WTC11 (cell line): ENCODE data around the gene SLC8A2. TPM values are rescaled to one million over a fixed set of nuclear protein-coding genes. Genes with fewer than 3 reads are reported as not detected.

Experiments used
- ATAC-seq: fragments of 200-7000 bp; cut with Tn5 transposase; 2 replicates; pipeline ENCODE4 v1.10.0; 2021; ENCODE audit warnings: mild to moderate bottlenecking, moderate library complexity
- CTCF ChIA-PET: fragments of 300-600 bp; sonication (Branson Sonifier 250); formaldehyde crosslinking; loops from one replicate; lab custom pipeline; 2021; ENCODE audit warnings: antibody characterized with exemption; lab: Charles Lee
- POLR2A ChIA-PET: fragments of 350-600 bp; sonication (Branson Sonifier 250); formaldehyde crosslinking; loops from one replicate; lab custom pipeline; 2021; ENCODE audit warnings: antibody characterized with exemption; lab: Charles Lee
- DNase-seq: peaks from one replicate; pipeline ENCODE4 v3.0.0; 2021; ENCODE audit warnings: low spot score
- H3K27ac Mint-ChIP-seq: 2 replicates; pipeline ENCODE4 v1.8.0; 2021; ENCODE audit warnings: mixed read lengths
- H3K27me3 Mint-ChIP-seq: 2 replicates; pipeline ENCODE4 v1.8.0; 2021; ENCODE audit warnings: low read depth, mild to moderate bottlenecking, moderate library complexity, mixed read lengths
- H3K36me3 Mint-ChIP-seq: 2 replicates; pipeline ENCODE4 v1.8.0; 2021; ENCODE audit warnings: mixed read lengths
- H3K4me1 Mint-ChIP-seq: 2 replicates; pipeline ENCODE4 v1.8.0; 2022; ENCODE audit warnings: mixed read lengths
- H3K4me3 Mint-ChIP-seq: 2 replicates; pipeline ENCODE4 v1.8.0; 2021; ENCODE audit warnings: mild to moderate bottlenecking, moderate library complexity, mixed read lengths
- H3K9me3 Mint-ChIP-seq: 2 replicates; pipeline ENCODE4 v1.8.0; 2021; ENCODE audit warnings: mixed read lengths
- CREB1 ChIP-seq: sonication (generic); formaldehyde crosslinking; IDR thresholded peaks from 2 replicates; pipeline ENCODE4 v1.8.0; 2023; ENCODE audit warnings: mild to moderate bottlenecking, missing genetic modification reagents
- CREM ChIP-seq: sonication (generic); formaldehyde crosslinking; IDR thresholded peaks from 2 replicates; pipeline ENCODE4 v1.8.1; 2022; ENCODE audit warnings: mild to moderate bottlenecking, missing genetic modification reagents, moderate library complexity
- ETV6 ChIP-seq: sonication (generic); formaldehyde crosslinking; IDR thresholded peaks from 2 replicates; pipeline ENCODE4 v1.8.1; 2022; ENCODE audit warnings: mild to moderate bottlenecking, missing genetic modification reagents
- GTF2I ChIP-seq: fragments of 250-450 bp; sonication (Bioruptor Pico); conservative IDR thresholded peaks from 2 replicates; pipeline ENCODE4 v1.4.0; 2021; ENCODE audit warnings: mild to moderate bottlenecking
- KAT7 ChIP-seq: sonication (generic); formaldehyde crosslinking; IDR thresholded peaks from 2 replicates; pipeline ENCODE4 v1.8.1; 2023; ENCODE audit warnings: missing genetic modification reagents, mild to moderate bottlenecking, borderline replicate concordance
- MYBL2 ChIP-seq: sonication (generic); formaldehyde crosslinking; IDR thresholded peaks from 2 replicates; pipeline ENCODE4 v1.8.1; 2023; ENCODE audit warnings: mild to moderate bottlenecking, moderate library complexity, missing genetic modification reagents
- PRRX2 ChIP-seq: fragments of 250-450 bp; sonication (Bioruptor Pico); IDR thresholded peaks from 2 replicates; pipeline ENCODE4 v1.8.0; 2021; ENCODE audit warnings: mild to moderate bottlenecking
- RORB ChIP-seq: fragments of 250-450 bp; sonication (Bioruptor Pico); IDR thresholded peaks from 2 replicates; pipeline ENCODE4 v1.9.0; 2021; ENCODE audit warnings: mild to moderate bottlenecking
- SP1 ChIP-seq: sonication (generic); formaldehyde crosslinking; conservative IDR thresholded peaks from 2 replicates; pipeline ENCODE4 v1.8.1; 2022; ENCODE audit warnings: missing genetic modification reagents
- ZNF396 ChIP-seq: fragments of 250-450 bp; sonication (Bioruptor Pico); IDR thresholded peaks from 2 replicates; pipeline ENCODE4 v1.8.0; 2021; ENCODE audit warnings: mild to moderate bottlenecking, moderate library complexity, borderline replicate concordance
- ZNF416 ChIP-seq: fragments of 250-450 bp; sonication (Bioruptor Pico); IDR thresholded peaks from 2 replicates; pipeline ENCODE4 v1.9.0; 2021; ENCODE audit warnings: mild to moderate bottlenecking, inconsistent platforms
- ZNF423 ChIP-seq: fragments of 250-450 bp; sonication (Bioruptor Pico); IDR thresholded peaks from 2 replicates; pipeline ENCODE4 v2.1.2; 2022; ENCODE audit warnings: mild to moderate bottlenecking, moderate library complexity
- total RNA-seq: library from RNA; stranded (reverse); gene quantifications from 3 replicates; pipeline ENCODE4 v1.2.3, GENCODE V29; 2021
- TF ChIP-seq, protein P1 (sequence below): sonication (generic); formaldehyde crosslinking; conservative IDR thresholded peaks from 2 replicates; pipeline ENCODE4 v1.8.1; 2022; ENCODE audit warnings: mild to moderate bottlenecking, missing genetic modification reagents
- TF ChIP-seq, protein P2 (sequence below): sonication (generic); formaldehyde crosslinking; IDR thresholded peaks from 2 replicates; pipeline ENCODE4 v1.8.1; 2022; ENCODE audit warnings: missing genetic modification reagents, borderline replicate concordance
- TF ChIP-seq, protein P3 (sequence below): fragments of 250-450 bp; sonication (Bioruptor Pico); IDR thresholded peaks from 2 replicates; pipeline ENCODE4 v1.9.0; 2021; ENCODE audit warnings: mild to moderate bottlenecking
- TF ChIP-seq, protein P4 (sequence below): sonication (generic); formaldehyde crosslinking; IDR thresholded peaks from 2 replicates; pipeline ENCODE4 v1.8.0; 2022; ENCODE audit warnings: mild to moderate bottlenecking, missing genetic modification reagents
- TF ChIP-seq, protein P5 (sequence below): sonication (generic); formaldehyde crosslinking; IDR thresholded peaks from 2 replicates; pipeline ENCODE4 v1.8.0; 2022; ENCODE audit warnings: mild to moderate bottlenecking, missing genetic modification reagents
- TF ChIP-seq, protein P6 (sequence below): fragments of 250-450 bp; sonication (Bioruptor Pico); IDR thresholded peaks from 2 replicates; pipeline ENCODE4 v1.8.0; 2021; ENCODE audit warnings: mild to moderate bottlenecking
- TF ChIP-seq, protein P7 (sequence below): fragments of 250-450 bp; sonication (Bioruptor Pico); IDR thresholded peaks from 2 replicates; pipeline ENCODE4 v1.9.0; 2021; ENCODE audit warnings: mild to moderate bottlenecking, borderline replicate concordance
- TF ChIP-seq, protein P8 (sequence below): fragments of 250-450 bp; sonication (Bioruptor Pico); IDR thresholded peaks from 2 replicates; pipeline ENCODE4 v1.9.0; 2021; ENCODE audit warnings: mild to moderate bottlenecking

SLC8A2 gene
- total RNA-seq, 1 experiment from 2014 or later = 6.5 TPM

DNA sequence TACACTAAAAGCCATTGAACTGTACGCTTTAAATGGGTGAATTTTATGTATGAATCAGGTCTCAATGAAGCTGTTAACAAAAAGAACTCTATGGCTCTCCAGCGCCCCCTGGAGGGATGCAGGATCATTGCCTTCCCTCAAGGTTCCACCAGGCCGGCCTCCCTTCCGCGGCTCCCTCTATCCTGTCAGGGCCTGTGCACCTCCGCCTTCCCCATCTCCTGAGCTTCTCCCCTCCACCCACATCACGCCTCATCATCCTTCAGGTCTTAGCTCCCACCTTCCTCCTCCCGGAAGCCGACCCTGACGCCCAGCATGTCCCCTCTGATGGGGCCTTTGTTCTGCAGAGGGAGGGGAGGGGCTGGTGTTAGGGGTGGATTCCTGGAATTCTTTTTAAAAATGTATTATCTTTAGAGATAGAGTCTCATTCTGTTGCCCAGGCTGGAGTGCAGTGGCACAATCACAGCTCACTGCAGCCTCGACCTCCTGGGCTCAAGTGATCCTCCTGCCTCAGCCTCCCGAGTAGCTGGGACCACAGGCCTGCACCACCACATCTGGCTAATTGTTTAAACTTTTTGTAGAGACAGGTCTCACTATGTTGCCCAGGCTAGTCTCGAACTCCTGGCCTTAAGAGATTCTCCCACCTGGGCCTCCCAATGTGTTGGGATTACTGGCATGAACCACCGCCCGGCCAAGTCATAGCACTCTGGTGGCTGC, 80.0 kb downstream of the SLC8A2 start:
- ChIA-PET CTCF (interaction anchor here (0.5 to 2.2 kb wide), 46 partner anchors 10 to 423 kb away, joined by 3 to 55 read pairs (median 6); partner anchors contain the start of genes CCDC9, DHX34, EHD2 and INAFM1), POLR2A (interaction anchor here (0.5 to 1.2 kb wide), 4 partner anchors 10 to 249 kb away, joined by 3 to 6 read pairs (median 4); partner anchors contain the start of gene DHX34)
- peak; percentile 99 for ATAC-seq
- Mint-ChIP-seq H3K4me3 (0 out of 2 replicates have a peak overlapping the region, but pooled peaks have one; percentile 21), H3K27me3 (peaks cover 14% of the 10 kb centered on the region), H3K27ac (peak overlapping the region; percentile 58), H3K4me1 (peaks cover 22% of the 10 kb centered on the region), H3K36me3 (peaks cover 26% of the 10 kb centered on the region), H3K9me3 (peaks cover 30% of the 10 kb centered on the region)
- DNase-seq = peak; percentile 91
- TF ChIP-seq CREB1 = no peak
- TF ChIP-seq, protein P1, sequence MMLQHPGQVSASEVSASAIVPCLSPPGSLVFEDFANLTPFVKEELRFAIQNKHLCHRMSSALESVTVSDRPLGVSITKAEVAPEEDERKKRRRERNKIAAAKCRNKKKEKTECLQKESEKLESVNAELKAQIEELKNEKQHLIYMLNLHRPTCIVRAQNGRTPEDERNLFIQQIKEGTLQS (CRISPR knock-in tag) = no peak
- TF ChIP-seq ETV6 (CRISPR knock-in tag) = peak; percentile 71; the same call in 1 of the 2 replicates
- TF ChIP-seq, protein P2, sequence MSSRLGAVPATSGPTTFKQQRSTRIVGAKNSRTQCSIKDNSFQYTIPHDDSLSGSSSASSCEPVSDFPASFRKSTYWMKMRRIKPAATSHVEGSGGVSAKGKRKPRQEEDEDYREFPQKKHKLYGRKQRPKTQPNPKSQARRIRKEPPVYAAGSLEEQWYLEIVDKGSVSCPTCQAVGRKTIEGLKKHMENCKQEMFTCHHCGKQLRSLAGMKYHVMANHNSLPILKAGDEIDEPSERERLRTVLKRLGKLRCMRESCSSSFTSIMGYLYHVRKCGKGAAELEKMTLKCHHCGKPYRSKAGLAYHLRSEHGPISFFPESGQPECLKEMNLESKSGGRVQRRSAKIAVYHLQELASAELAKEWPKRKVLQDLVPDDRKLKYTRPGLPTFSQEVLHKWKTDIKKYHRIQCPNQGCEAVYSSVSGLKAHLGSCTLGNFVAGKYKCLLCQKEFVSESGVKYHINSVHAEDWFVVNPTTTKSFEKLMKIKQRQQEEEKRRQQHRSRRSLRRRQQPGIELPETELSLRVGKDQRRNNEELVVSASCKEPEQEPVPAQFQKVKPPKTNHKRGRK (CRISPR knock-in tag) = no peak
- TF ChIP-seq ZNF423 (CRISPR knock-in tag) = no peak
- TF ChIP-seq CREM (CRISPR knock-in tag) = no peak
- TF ChIP-seq, protein P3, sequence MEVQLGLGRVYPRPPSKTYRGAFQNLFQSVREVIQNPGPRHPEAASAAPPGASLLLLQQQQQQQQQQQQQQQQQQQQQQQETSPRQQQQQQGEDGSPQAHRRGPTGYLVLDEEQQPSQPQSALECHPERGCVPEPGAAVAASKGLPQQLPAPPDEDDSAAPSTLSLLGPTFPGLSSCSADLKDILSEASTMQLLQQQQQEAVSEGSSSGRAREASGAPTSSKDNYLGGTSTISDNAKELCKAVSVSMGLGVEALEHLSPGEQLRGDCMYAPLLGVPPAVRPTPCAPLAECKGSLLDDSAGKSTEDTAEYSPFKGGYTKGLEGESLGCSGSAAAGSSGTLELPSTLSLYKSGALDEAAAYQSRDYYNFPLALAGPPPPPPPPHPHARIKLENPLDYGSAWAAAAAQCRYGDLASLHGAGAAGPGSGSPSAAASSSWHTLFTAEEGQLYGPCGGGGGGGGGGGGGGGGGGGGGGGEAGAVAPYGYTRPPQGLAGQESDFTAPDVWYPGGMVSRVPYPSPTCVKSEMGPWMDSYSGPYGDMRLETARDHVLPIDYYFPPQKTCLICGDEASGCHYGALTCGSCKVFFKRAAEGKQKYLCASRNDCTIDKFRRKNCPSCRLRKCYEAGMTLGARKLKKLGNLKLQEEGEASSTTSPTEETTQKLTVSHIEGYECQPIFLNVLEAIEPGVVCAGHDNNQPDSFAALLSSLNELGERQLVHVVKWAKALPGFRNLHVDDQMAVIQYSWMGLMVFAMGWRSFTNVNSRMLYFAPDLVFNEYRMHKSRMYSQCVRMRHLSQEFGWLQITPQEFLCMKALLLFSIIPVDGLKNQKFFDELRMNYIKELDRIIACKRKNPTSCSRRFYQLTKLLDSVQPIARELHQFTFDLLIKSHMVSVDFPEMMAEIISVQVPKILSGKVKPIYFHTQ = no peak
- TF ChIP-seq GTF2I = peak; percentile 36
- TF ChIP-seq, protein P4, sequence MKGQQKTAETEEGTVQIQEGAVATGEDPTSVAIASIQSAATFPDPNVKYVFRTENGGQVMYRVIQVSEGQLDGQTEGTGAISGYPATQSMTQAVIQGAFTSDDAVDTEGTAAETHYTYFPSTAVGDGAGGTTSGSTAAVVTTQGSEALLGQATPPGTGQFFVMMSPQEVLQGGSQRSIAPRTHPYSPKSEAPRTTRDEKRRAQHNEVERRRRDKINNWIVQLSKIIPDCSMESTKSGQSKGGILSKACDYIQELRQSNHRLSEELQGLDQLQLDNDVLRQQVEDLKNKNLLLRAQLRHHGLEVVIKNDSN (CRISPR knock-in tag) = no peak
- TF ChIP-seq RORB = no peak
- TF ChIP-seq PRRX2 = no peak
- TF ChIP-seq, protein P5, sequence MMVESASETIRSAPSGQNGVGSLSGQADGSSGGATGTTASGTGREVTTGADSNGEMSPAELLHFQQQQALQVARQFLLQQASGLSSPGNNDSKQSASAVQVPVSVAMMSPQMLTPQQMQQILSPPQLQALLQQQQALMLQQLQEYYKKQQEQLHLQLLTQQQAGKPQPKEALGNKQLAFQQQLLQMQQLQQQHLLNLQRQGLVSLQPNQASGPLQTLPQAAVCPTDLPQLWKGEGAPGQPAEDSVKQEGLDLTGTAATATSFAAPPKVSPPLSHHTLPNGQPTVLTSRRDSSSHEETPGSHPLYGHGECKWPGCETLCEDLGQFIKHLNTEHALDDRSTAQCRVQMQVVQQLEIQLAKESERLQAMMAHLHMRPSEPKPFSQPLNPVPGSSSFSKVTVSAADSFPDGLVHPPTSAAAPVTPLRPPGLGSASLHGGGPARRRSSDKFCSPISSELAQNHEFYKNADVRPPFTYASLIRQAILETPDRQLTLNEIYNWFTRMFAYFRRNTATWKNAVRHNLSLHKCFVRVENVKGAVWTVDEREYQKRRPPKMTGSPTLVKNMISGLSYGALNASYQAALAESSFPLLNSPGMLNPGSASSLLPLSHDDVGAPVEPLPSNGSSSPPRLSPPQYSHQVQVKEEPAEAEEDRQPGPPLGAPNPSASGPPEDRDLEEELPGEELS (CRISPR knock-in tag) = no peak
- no peak for TF ChIP-seq SP1
- TF ChIP-seq, protein P6, sequence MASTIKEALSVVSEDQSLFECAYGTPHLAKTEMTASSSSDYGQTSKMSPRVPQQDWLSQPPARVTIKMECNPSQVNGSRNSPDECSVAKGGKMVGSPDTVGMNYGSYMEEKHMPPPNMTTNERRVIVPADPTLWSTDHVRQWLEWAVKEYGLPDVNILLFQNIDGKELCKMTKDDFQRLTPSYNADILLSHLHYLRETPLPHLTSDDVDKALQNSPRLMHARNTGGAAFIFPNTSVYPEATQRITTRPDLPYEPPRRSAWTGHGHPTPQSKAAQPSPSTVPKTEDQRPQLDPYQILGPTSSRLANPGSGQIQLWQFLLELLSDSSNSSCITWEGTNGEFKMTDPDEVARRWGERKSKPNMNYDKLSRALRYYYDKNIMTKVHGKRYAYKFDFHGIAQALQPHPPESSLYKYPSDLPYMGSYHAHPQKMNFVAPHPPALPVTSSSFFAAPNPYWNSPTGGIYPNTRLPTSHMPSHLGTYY (CRISPR knock-in tag) = no peak
- TF ChIP-seq MYBL2 = no peak
- no peak for TF ChIP-seq KAT7 (CRISPR knock-in tag)
- TF ChIP-seq, protein P7, sequence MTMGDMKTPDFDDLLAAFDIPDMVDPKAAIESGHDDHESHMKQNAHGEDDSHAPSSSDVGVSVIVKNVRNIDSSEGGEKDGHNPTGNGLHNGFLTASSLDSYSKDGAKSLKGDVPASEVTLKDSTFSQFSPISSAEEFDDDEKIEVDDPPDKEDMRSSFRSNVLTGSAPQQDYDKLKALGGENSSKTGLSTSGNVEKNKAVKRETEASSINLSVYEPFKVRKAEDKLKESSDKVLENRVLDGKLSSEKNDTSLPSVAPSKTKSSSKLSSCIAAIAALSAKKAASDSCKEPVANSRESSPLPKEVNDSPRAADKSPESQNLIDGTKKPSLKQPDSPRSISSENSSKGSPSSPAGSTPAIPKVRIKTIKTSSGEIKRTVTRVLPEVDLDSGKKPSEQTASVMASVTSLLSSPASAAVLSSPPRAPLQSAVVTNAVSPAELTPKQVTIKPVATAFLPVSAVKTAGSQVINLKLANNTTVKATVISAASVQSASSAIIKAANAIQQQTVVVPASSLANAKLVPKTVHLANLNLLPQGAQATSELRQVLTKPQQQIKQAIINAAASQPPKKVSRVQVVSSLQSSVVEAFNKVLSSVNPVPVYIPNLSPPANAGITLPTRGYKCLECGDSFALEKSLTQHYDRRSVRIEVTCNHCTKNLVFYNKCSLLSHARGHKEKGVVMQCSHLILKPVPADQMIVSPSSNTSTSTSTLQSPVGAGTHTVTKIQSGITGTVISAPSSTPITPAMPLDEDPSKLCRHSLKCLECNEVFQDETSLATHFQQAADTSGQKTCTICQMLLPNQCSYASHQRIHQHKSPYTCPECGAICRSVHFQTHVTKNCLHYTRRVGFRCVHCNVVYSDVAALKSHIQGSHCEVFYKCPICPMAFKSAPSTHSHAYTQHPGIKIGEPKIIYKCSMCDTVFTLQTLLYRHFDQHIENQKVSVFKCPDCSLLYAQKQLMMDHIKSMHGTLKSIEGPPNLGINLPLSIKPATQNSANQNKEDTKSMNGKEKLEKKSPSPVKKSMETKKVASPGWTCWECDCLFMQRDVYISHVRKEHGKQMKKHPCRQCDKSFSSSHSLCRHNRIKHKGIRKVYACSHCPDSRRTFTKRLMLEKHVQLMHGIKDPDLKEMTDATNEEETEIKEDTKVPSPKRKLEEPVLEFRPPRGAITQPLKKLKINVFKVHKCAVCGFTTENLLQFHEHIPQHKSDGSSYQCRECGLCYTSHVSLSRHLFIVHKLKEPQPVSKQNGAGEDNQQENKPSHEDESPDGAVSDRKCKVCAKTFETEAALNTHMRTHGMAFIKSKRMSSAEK (CRISPR knock-in tag) = no peak
- no peak for TF ChIP-seq ZNF396
- TF ChIP-seq, protein P8, sequence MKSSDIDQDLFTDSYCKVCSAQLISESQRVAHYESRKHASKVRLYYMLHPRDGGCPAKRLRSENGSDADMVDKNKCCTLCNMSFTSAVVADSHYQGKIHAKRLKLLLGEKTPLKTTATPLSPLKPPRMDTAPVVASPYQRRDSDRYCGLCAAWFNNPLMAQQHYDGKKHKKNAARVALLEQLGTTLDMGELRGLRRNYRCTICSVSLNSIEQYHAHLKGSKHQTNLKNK (CRISPR knock-in tag) = no peak
- no peak for TF ChIP-seq ZNF416 (CRISPR knock-in tag)
